Liver (tissue), 9 donors: ENCODE data around the gene WDR3. TPM values are rescaled to one million over a fixed set of nuclear protein-coding genes. Genes with fewer than 3 reads are reported as not detected.

Experiments
- DNase-seq: peaks from one replicate; pipeline ENCODE4 v3.0.0-alpha.2; 2017; ENCODE audit warnings: low spot score
- H3K27ac ChIP-seq, 2 donors: one replicate each; pipeline ENCODE4 v1.7.0; 2013; ENCODE audit warnings: inconsistent platforms in 2 of 2, low read length in 2 of 2, control low read depth in 1 of 2, low read depth in 1 of 2, mild to moderate bottlenecking in 1 of 2
- H3K27me3 ChIP-seq, 4 donors: one replicate each; pipeline versions ENCODE4 v1.6.1 to v1.7.0; 2013; ENCODE audit warnings: low read length in 3 of 4, inconsistent platforms in 1 of 4, mild to moderate bottlenecking in 1 of 4, moderate library complexity in 1 of 4; ENCODE audit not compliant: control insufficient read depth in 4 of 4, insufficient read depth in 4 of 4
- H3K36me3 ChIP-seq, 4 donors: one replicate each; pipeline versions ENCODE4 v1.6.1 to v1.7.0; 2013; ENCODE audit warnings: low read length in 3 of 4, mild to moderate bottlenecking in 3 of 4, low read depth in 1 of 4, moderate library complexity in 1 of 4; ENCODE audit not compliant: control insufficient read depth in 4 of 4, insufficient read depth in 3 of 4
- H3K4me1 ChIP-seq, 4 donors: one replicate each; pipeline versions ENCODE4 v1.6.1 to v1.7.0; 2013; ENCODE audit warnings: low read length in 3 of 4, mild to moderate bottlenecking in 3 of 4, moderate library complexity in 1 of 4; ENCODE audit not compliant: control insufficient read depth in 4 of 4, insufficient read depth in 4 of 4
- H3K4me3 ChIP-seq, 3 donors: one replicate each; pipeline versions ENCODE4 v1.6.1 to v1.7.0; 2013; ENCODE audit warnings: low read length in 3 of 3, control low read depth in 1 of 3, low read depth in 1 of 3, mild to moderate bottlenecking in 1 of 3
- H3K9ac ChIP-seq, 2 donors: one replicate each; pipeline ENCODE4 v1.7.0; 2013; ENCODE audit warnings: low read length in 2 of 2, mild to moderate bottlenecking in 2 of 2, moderate library complexity in 2 of 2, control low read depth in 1 of 2, low read depth in 1 of 2
- H3K9me3 ChIP-seq, 4 donors: one replicate each; pipeline versions ENCODE4 v1.6.1 to v1.7.0; 2013; ENCODE audit warnings: low read length in 3 of 4; ENCODE audit not compliant: control insufficient read depth in 4 of 4
- ATF3 ChIP-seq: IDR thresholded peaks from 2 replicates; pipeline ENCODE4 v1.6.1; 2016; ENCODE audit warnings: antibody characterized with exemption
- CTCF ChIP-seq: fragments of 150-350 bp; IDR thresholded peaks from 2 replicates; pipeline ENCODE4 v1.5.1; 2017; ENCODE audit warnings: improper control_type of control experiment, low read depth, low read length; ENCODE audit not compliant: missing input control
- EGR1 ChIP-seq, 2 donors: IDR thresholded peaks; 2 replicates each; pipeline ENCODE4 v1.6.1; 2016 to 2018; ENCODE audit warnings: antibody characterized with exemption in 2 of 2, low read depth in 2 of 2
- FOXA1 ChIP-seq: IDR thresholded peaks from 2 replicates; pipeline ENCODE4 v1.6.1; 2016; ENCODE audit warnings: antibody characterized with exemption
- HNF4A ChIP-seq, 2 donors: conservative IDR thresholded peaks; 2 replicates each; pipeline ENCODE4 v1.6.1; 2016; ENCODE audit warnings: antibody characterized with exemption in 2 of 2, mild to moderate bottlenecking in 2 of 2
- HNF4G ChIP-seq: IDR thresholded peaks from 2 replicates; pipeline ENCODE4 v1.6.1; 2016; ENCODE audit warnings: antibody characterized with exemption
- JUND ChIP-seq, 2 donors: IDR thresholded peaks; 2 replicates each; pipeline ENCODE4 v1.6.1; 2016; ENCODE audit warnings: antibody characterized with exemption in 2 of 2
- MAX ChIP-seq: IDR thresholded peaks from 2 replicates; pipeline ENCODE4 v1.6.1; 2016; ENCODE audit warnings: antibody characterized with exemption
- NR2F2 ChIP-seq: IDR thresholded peaks from 2 replicates; pipeline ENCODE4 v1.6.1; 2016; ENCODE audit warnings: antibody characterized with exemption
- RAD21 ChIP-seq, 2 donors: IDR thresholded peaks; 2 replicates each; pipeline ENCODE4 v1.6.1; 2016; ENCODE audit warnings: antibody characterized with exemption in 2 of 2, mild to moderate bottlenecking in 2 of 2
- RXRA ChIP-seq, 2 donors: IDR thresholded peaks; 2 replicates each; pipeline ENCODE4 v1.6.1; 2017 to 2018; ENCODE audit warnings: antibody characterized with exemption in 2 of 2, mild to moderate bottlenecking in 1 of 2
- SP1 ChIP-seq: IDR thresholded peaks from 2 replicates; pipeline ENCODE4 v1.6.1; 2018; ENCODE audit warnings: antibody characterized with exemption, mild to moderate bottlenecking
- TAF1 ChIP-seq: conservative IDR thresholded peaks from 2 replicates; pipeline ENCODE4 v1.6.1; 2016; ENCODE audit warnings: antibody characterized with exemption, mild to moderate bottlenecking
- YY1 ChIP-seq: IDR thresholded peaks from 2 replicates; pipeline ENCODE4 v1.6.1; 2016; ENCODE audit warnings: antibody characterized with exemption, mild to moderate bottlenecking
- polyA plus RNA-seq, 2 donors: library from polyadenylated mRNA; stranded (reverse) in 1 of 2; unstranded in 1 of 2; fragments of 200-250 nt in 1 of 2; fragments of >200 nt in 1 of 2; fragmentation: Nextera tagmentation in 1 of 2; extraction: Ambion mirVana in 1 of 2; gene quantifications; one replicate each; pipeline versions ENCODE4 v1.2.1 to v1.2.3, GENCODE V29; 2013 to 2015
- total RNA-seq, 2 donors: library from RNA; depleted of rRNA; stranded (reverse); fragments of >200 nt; gene quantifications; one replicate each; pipeline ENCODE4 v1.2.3, GENCODE V29; 2014
- TF ChIP-seq, protein P1 (sequence below): IDR thresholded peaks from 2 replicates; pipeline ENCODE4 v1.6.1; 2016; ENCODE audit warnings: antibody characterized with exemption
- TF ChIP-seq, protein P2 (sequence below): IDR thresholded peaks from 2 replicates; pipeline ENCODE4 v1.6.1; 2016; ENCODE audit warnings: antibody characterized with exemption, mild to moderate bottlenecking
- donor health status: healthy.
- donor health status: healthy.
- donor health status: healthy.
- donor health status: healthy.
- donor health status: healthy.

WDR3 gene
- total and polyA plus RNA-seq, 4 donors = 4.4 to 24.5 (median 11.5) TPM

DNA sequence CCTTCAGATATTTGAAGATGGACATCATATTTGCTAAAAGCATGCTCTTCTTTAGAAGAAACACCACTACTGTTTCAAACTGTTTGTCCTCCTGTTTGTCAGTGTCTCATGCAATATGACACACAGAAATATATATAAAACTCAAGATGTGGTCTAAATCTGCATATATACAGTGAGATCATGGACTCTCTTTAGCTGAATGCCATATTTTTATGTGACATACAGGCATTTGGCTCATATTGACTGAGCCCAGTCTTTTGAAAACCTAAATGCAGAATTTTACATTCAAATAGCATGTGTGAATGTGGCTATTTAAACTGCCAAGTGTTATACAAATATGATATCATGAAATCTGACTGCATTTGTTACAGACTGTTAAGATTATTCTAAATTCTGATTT, 18.5 kb upstream of the WDR3 start:
- Histone ChIP-seq H3K27ac (no peak overlapping the region), H3K4me1 (no peaks in the 10 kb centered on the region), H3K9ac (no peak overlapping the region), H3K36me3 (peaks cover 2 to 57% (median 43%) of the 10 kb centered on the region in 4 donors), H3K9me3 (no peaks in the 10 kb centered on the region), H3K27me3 (no peaks in the 10 kb centered on the region), H3K4me3 (no peak overlapping the region)
- no peak for DNase-seq
- no peak for TF ChIP-seq RAD21 (IDR thresholded peaks at IDR 0.05)

GRCh38 chr1:117919376-117919775, 10.2 kb upstream of the WDR3 start:
- Histone ChIP-seq H3K4me1 (no peaks in the 10 kb centered on the region), H3K9me3 (no peaks in the 10 kb centered on the region), H3K27ac (no peak overlapping the region), H3K4me3 (no peak overlapping the region), H3K36me3 (peaks cover 0 to 30% (median 22%) of the 10 kb centered on the region in 4 donors), H3K27me3 (no peaks in the 10 kb centered on the region), H3K9ac (no peak overlapping the region)
- DNase-seq = no peak
- TF ChIP-seq MAX (no peak), ATF3 (no peak), JUND (IDR thresholded peaks at IDR 0.05) (no peak), HNF4A (conservative IDR thresholded peaks at IDR 0.05) (no peak), RXRA (IDR thresholded peaks at IDR 0.05) (no peak), TAF1 (no peak), SP1 (no peak), EGR1 (IDR thresholded peaks at IDR 0.05; ENCODE audit: low read depth in 2 of 2) (no peak), HNF4G (no peak), FOXA1 (no peak), YY1 (no peak), RAD21 (IDR thresholded peaks at IDR 0.05) (no peak), CTCF (no peak), NR2F2 (no peak)
- TF ChIP-seq, protein P1, sequence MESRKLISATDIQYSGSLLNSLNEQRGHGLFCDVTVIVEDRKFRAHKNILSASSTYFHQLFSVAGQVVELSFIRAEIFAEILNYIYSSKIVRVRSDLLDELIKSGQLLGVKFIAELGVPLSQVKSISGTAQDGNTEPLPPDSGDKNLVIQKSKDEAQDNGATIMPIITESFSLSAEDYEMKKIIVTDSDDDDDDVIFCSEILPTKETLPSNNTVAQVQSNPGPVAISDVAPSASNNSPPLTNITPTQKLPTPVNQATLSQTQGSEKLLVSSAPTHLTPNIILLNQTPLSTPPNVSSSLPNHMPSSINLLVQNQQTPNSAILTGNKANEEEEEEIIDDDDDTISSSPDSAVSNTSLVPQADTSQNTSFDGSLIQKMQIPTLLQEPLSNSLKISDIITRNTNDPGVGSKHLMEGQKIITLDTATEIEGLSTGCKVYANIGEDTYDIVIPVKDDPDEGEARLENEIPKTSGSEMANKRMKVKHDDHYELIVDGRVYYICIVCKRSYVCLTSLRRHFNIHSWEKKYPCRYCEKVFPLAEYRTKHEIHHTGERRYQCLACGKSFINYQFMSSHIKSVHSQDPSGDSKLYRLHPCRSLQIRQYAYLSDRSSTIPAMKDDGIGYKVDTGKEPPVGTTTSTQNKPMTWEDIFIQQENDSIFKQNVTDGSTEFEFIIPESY = no peak
- TF ChIP-seq, protein P2, sequence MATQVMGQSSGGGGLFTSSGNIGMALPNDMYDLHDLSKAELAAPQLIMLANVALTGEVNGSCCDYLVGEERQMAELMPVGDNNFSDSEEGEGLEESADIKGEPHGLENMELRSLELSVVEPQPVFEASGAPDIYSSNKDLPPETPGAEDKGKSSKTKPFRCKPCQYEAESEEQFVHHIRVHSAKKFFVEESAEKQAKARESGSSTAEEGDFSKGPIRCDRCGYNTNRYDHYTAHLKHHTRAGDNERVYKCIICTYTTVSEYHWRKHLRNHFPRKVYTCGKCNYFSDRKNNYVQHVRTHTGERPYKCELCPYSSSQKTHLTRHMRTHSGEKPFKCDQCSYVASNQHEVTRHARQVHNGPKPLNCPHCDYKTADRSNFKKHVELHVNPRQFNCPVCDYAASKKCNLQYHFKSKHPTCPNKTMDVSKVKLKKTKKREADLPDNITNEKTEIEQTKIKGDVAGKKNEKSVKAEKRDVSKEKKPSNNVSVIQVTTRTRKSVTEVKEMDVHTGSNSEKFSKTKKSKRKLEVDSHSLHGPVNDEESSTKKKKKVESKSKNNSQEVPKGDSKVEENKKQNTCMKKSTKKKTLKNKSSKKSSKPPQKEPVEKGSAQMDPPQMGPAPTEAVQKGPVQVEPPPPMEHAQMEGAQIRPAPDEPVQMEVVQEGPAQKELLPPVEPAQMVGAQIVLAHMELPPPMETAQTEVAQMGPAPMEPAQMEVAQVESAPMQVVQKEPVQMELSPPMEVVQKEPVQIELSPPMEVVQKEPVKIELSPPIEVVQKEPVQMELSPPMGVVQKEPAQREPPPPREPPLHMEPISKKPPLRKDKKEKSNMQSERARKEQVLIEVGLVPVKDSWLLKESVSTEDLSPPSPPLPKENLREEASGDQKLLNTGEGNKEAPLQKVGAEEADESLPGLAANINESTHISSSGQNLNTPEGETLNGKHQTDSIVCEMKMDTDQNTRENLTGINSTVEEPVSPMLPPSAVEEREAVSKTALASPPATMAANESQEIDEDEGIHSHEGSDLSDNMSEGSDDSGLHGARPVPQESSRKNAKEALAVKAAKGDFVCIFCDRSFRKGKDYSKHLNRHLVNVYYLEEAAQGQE = no peak
